H54 (cell line): Measurements from ENCODE around the gene MYH9.
"Not testable (repeated sequence)": the region's sequence is repeated elsewhere in the genome, so short reads cannot be mapped to it uniquely, and the experiment has no call there.

ENCODE experiments used
- DNase-seq: peaks from one replicate; pipeline ENCODE4 v3.0.0; 2011; ENCODE audit warnings: low spot score, mixed read lengths; ENCODE audit not compliant: insufficient read length
- FAIRE-seq: peaks from 3 replicates; lab custom pipeline; 2011; peaks lifted over from hg19 to GRCh38; lab: Jason Lieb, UNC
- POLR2A ChIP-seq: IDR thresholded peaks from 2 replicates; pipeline ENCODE4 v1.6.1; 2011; ENCODE audit warnings: low read depth, mild to moderate bottlenecking, low read length

Gene MYH9

DNA sequence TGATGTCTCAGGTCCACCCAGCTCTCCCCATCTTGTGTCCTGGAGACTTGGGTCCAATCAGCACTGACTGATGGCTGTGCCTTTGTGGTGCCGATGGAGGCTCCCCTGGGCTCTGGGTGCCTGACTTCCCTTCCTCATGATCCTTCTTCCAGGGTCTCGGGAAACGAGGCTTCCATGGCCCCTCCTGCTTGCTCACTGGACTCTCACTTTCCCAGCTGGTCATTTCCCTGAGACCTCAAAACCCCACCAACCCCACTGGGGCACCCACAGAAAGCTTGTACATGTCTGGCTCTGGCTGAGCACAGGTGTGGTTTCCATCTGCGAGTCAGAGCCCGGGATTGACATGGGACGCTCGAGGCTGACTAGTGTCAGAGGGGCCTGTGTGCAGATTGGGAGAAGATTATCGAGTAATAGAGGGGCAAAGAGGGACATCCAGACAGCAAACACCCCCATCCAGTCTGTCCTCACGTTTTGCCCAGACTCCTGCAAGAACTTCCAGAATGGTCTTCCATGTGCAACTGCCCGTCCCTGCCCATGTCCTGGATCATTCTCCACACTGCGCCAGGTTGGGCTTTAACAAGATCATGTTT lies 119.8 kb downstream of the MYH9 start:
- FAIRE-seq (no peak), DNase-seq (no peak)
- TF ChIP-seq POLR2A, result no peak

DNA sequence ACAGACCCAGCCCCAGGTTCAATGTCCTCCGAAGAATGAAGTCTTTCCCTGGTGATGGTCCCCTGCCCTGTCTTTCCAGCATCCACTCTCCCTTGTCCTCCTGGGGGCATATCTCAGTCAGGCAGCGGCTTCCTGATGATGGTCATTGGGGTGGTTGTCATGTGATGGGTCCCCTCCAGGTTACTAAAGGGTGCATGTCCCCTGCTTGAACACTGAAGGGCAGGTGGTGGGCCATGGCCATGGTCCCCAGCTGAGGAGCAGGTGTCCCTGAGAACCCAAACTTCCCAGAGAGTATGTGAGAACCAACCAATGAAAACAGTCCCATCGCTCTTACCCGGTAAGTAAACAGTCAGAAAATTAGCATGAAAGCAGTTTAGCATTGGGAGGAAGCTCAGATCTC lies 120.7 kb downstream of the MYH9 start:
- no peak for FAIRE-seq
- no peak for TF ChIP-seq POLR2A
- DNase-seq, result no peak

DNA sequence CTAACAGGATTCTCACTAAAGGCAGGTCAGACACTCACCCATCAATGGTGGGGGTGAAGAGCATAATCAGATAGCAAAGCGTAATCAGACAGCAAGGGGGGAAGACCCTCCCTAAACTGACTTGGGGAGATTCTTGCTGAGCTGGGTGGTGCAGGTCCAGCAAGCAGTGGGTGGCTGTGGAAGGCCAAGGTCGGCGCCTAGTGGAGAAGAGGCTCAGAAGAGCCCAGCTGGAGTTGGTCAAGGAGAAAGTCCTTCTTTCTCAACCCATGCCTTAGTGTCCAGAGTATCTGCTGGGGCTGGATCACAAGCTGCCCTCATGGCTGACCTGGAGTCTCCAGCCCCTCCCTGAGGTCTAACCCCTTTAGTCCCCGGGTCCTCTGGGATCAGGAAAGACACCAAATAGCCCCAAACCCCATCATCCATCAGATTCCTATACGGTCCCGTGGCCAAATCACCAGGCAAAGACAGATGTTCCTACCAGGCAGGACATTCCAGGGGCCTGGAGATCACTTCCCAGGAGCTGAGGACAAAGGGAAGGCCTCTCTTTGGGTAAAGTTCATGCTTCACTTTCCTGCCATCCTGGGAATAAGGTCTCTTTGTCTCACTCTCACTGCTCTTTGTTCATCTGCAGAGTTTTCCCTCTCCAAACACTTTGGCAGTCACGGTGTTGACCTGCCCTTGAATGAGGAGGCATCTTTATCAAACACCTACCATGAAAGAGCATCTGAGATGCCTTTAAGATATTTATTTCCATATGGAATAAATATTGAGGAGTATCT lies 123.7 kb downstream of the MYH9 start:
- not testable (repeated sequence) for FAIRE-seq, DNase-seq

DNA sequence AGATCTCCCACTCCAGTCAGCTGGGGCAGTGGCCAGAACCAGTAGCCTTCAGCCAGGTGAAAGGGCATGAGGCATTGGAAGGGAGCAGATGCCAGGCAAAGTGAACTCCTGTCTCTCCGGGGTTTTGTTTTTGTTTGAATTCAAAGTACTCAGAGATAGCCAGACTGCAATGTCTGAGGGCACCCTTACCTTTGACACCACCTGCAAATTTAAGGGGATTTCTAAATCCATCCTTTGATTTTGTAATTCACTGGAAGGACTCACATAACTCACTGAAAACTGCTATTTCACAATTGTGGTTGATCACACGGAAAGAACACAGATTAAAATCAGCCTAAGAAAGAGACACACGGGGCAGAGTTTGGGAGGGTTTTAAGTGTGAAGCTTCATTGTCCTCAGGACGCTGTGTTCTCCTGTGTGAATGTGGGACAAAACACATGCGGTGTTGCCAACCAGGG lies 124.5 kb downstream of the MYH9 start:
- FAIRE-seq, DNase-seq: not testable (repeated sequence)

DNA sequence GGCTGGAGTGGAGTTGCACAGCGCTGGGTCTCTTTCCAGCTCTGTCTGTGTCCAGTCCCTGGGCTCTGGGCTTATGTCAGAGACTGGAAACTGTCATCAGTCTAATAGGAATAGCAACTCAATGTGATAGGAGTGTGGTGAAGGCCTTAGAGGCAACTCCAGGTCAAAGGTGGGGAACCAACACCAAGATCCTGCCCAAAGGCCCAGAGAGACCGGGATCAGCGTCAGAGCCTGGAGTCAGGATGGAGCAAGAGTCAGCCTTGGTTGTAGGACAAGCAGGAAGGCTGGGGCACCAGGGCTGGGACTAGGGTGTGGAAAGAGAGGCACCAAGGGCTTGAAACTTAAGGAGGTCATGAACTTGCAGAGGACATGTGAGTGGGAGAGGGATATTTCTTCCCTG lies 125.5 kb downstream of the MYH9 start:
- DNase-seq, FAIRE-seq: not testable (repeated sequence)

DNA sequence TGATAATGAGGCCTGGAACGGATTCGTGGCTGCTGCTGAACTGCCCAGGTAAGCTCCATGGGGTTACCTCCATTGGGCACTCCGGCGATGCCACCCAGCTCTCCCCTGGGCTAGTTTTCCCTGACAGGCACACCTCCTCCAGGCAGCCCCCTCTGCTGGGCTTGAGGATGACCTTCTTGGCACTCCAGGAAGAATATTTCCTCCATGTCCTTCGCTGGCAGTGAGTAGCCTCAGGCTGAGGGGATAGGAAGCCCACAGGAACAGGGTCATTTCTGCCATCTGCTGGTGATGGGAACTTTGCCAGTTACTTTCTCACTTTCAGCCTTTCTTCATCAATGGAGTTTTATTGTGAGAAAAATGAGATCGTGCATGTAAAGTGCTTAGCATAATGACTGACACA lies 126.1 kb downstream of the MYH9 start:
- DNase-seq, FAIRE-seq: not testable (repeated sequence)

DNA sequence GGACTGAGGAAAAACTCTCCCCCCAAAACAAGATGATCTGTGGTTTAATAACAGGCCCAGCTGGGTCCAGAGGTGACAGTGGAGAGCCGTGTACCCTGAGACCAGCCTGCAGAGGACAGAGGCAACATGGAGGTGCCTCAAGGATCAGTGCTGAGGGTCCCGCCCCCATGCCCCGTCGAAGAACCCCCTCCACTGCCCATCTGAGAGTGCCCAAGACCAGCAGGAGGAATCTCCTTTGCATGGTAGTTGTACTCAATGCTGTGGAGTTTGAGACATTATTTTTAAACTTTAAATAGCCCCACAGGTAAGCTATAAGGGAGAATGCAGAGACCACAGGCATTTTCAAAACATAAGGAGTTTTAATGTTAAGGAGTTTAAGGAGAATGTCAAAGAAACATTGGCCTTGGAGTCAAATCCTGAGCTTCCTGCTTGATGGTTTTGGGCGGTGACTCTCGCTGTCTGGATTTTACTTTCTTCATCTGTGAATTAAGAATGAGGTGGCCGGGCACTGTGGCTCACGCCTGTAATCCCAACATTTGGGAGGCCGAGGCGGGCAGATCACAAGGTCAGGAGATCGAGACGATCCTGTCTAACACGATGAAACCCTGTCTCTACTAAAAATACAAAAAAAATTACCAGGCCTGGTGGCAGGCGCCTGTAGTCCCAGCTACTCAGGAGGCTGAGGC lies 128.0 kb downstream of the MYH9 start:
- FAIRE-seq, result no peak
- no peak for TF ChIP-seq POLR2A
- no peak for DNase-seq

DNA sequence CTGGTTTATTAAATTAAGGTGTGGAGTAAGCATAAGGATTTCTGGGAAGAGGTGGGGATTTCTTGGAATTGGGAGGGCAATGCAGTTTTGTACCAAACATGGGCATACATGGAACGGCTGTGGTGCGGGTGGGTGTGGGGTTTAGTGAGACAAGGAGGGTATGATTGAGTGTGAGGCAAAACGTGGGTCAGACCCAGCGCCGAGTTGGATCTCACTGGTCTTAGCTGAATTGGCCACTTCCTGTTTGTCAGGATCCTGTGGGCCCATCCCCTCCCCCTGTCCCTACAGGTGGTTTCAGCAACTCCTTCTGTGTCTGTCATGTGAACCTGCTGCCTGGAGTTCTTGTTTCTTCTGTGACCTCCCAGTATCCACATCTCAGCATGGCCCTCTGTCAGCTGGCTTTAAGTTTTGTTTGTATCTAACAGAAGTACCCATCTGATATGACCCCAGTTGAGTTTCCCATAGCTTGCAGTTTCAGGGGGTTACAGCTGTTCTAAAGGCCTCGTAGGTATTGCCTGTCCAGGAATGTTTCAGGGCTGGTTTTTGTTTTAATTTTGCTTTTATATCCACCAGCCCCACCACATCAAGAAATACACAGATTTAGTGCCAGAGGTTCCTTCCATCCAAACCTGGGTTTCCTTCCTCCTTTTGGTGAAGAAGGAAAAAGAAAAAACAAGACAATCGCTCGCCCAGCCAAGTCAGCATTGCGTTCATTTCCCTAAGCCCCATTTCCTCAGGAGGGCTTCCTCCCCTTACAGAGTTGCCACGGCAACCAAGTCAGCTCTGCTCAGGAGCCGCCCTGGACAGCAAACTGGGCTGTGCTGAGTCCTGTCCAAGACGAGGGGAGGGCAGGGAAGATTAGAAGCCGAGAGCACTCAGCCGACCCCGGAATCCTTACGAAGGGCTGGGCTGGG lies 128.8 kb downstream of the MYH9 start:
- DNase-seq (no peak), FAIRE-seq (no peak)
- no peak for TF ChIP-seq POLR2A

DNA sequence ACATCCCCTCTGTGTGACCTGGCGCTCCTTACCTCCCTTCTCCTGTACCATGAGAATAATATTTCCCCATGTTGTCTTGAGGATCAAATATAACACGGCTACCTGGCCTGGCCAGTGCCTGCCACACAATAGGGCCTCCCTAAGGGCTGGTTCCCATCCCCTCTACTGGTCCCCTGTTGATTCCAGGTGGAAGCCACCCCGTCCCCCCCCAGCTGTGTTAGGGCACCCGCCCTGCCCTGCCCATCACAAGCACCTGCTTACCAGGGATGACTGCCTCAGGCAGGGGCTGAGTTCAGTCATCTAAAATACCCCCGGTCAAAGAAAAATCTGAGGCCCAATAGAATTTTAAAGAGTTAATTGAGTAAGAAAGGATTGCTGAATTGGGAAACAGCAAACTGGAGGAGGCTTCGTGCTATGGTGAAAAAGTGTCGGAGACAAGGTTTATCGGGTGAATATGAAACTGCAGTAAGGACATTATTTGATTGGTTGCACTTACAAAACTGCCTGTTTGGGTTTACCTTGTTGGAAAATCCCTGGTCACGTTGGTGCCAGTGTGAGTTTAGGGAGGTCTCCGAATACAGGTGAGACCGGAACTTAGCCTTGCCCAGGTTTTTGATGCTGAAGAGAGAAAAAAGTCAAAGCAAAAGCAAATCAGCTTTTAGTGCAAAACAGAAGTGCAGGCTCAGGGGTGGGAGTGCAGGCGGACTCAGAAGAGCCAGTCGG lies 129.7 kb downstream of the MYH9 start:
- no peak for FAIRE-seq
- TF ChIP-seq POLR2A, result no peak
- DNase-seq, result no peak

DNA sequence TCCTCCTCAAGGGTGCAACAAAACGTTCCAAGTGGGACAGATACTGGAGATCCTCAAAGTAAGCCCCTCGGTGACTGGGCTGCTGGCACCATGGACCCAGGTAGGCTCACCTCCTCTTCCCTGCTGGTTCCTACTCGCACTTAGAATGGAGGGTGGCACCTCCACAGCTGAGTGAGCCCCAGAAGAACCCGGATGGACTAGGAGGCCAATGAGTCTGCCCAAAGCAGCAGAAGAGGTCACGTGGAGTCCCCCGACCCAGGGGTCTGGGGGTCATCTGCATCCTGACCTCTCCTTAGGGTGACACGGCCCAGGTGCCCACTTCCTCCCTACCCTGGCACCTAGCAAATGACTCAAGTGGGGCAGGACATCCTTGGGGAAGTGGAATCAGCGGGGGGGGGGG lies 130.5 kb downstream of the MYH9 start:
- FAIRE-seq, result no peak
- no peak for TF ChIP-seq POLR2A
- DNase-seq, result no peak

DNA sequence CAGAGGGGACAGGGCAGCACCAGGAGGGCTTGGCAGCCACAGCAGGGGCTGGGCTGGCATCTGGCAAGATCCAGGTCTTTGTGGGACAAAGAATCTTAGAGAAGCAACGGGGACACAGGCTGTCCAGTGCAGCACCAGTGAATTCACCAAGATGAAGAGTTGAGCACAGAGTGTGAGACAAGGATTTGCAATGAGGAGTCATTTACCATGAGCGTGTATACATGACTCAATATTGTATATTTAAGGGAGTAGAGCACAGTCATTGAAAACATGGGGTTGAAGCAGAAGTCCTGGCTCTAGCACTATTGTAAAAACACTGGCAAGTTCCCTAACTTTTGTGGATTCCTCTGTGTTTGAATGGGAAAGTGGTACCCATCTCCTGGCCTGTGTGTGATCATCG lies 131.3 kb downstream of the MYH9 start:
- FAIRE-seq (no peak), DNase-seq (no peak)
- no peak for TF ChIP-seq POLR2A

DNA sequence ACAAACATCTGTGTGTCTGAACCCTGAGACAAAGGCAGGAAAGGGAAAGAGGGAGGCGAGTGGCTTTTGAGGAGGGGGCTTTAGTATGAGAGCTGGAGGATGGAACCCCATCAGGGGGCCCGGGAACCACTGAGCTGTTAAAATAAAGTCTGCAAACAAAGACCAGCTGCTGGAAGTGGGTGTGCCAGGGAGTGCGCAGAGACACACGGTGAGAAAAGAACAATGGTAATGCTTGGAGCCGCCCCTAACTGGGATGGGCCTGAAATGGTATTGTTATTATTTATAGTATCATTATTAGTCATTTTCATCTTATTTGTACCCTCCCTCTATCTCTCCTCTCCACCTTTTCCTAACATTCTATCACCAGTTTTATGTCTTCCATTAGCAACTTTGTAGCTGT lies 132.2 kb downstream of the MYH9 start:
- not testable (repeated sequence) for DNase-seq, FAIRE-seq
